H1 (cell line): ENCODE data around the gene TMPRSS9. TPM values are rescaled to one million over a fixed set of nuclear protein-coding genes. Genes with fewer than 3 reads are reported as not detected.

Experiments used
- CTCF ChIA-PET: fragments of 300-600 bp; sonication (Branson Sonifier 250); formaldehyde crosslinking; loops from one replicate; lab custom pipeline; 2021; ENCODE audit not compliant: partially characterized antibody; lab: Charles Lee
- POLR2A ChIA-PET: fragments of 300-600 bp; sonication (Branson Sonifier 250); formaldehyde crosslinking; loops from one replicate; lab custom pipeline; 2021; ENCODE audit warnings: inconsistent platforms; ENCODE audit not compliant: partially characterized antibody; lab: Charles Lee
- DNase-seq, 2 experiments: peaks; one replicate each; pipeline versions ENCODE4 v3.0.0 to v3.0.0-alpha.2; 2010 to 2022; ENCODE audit warnings: low spot score in 2 of 2, low read depth in 1 of 2, mixed read lengths in 1 of 2
- FAIRE-seq: peaks from 2 replicates; lab custom pipeline; 2011; peaks lifted over from hg19 to GRCh38; lab: Jason Lieb, UNC
- H2AFZ ChIP-seq: 2 replicates; pipeline ENCODE4 v1.8.1; 2012; ENCODE audit warnings: low read length, inconsistent platforms
- H2AK5ac ChIP-seq: 2 replicates; pipeline ENCODE4 v1.6.1; 2013; ENCODE audit warnings: low read depth, low read length
- H2BK120ac ChIP-seq: replicated peaks from 2 replicates; pipeline ENCODE3; 2013; ENCODE audit warnings: low read depth, low read length, inconsistent platforms
- H2BK12ac ChIP-seq: 2 replicates; pipeline ENCODE4 v1.6.1; 2013; ENCODE audit warnings: low read depth, low read length
- H2BK15ac ChIP-seq: 2 replicates; pipeline ENCODE4 v1.6.1; 2013; ENCODE audit warnings: low read length
- H2BK20ac ChIP-seq: 2 replicates; pipeline ENCODE4 v1.6.1; 2013; ENCODE audit warnings: low read length
- H2BK5ac ChIP-seq: 2 replicates; pipeline ENCODE4 v1.6.1; 2013; ENCODE audit warnings: low read depth, low read length
- H3K14ac ChIP-seq: 2 replicates; pipeline ENCODE4 v1.6.1; 2013; ENCODE audit warnings: inconsistent platforms; ENCODE audit not compliant: insufficient read length
- H3K18ac ChIP-seq: 2 replicates; pipeline ENCODE4 v1.6.1; 2013; ENCODE audit warnings: low read length; ENCODE audit errors: extremely low read depth
- H3K23ac ChIP-seq: 2 replicates; pipeline ENCODE4 v1.6.1; 2013; ENCODE audit warnings: inconsistent platforms; ENCODE audit not compliant: insufficient read length
- H3K23me2 ChIP-seq: 2 replicates; pipeline ENCODE4 v1.6.1; 2013; ENCODE audit warnings: low read depth, low read length
- H3K27ac ChIP-seq: 2 replicates; pipeline ENCODE4 v1.6.1; 2011; ENCODE audit warnings: low read depth, low read length, inconsistent platforms
- H3K27me3 ChIP-seq, 4 experiments: replicated peaks in 1 of 4; 1 replicate in 1 of 4; 2 replicates in 3 of 4; pipeline versions ENCODE4 v1.6.1 to v1.8.1; 2011 to 2013; ENCODE audit warnings: low read length in 3 of 4, mild to moderate bottlenecking in 3 of 4, inconsistent platforms in 2 of 4, mixed read lengths in 2 of 4, moderate library complexity in 1 of 4; ENCODE audit not compliant: control insufficient read depth in 3 of 4, insufficient read depth in 3 of 4; ENCODE audit errors: extremely low read depth in 1 of 4
- H3K36me3 ChIP-seq, 4 experiments: 2 replicates each; pipeline versions ENCODE4 v1.6.1 to v1.8.1; 2011 to 2013; ENCODE audit warnings: mild to moderate bottlenecking in 4 of 4, low read length in 3 of 4, moderate library complexity in 2 of 4, control low read depth in 1 of 4, inconsistent platforms in 1 of 4; ENCODE audit not compliant: insufficient read depth in 4 of 4, control insufficient read depth in 2 of 4
- H3K4ac ChIP-seq: replicated peaks from 2 replicates; pipeline ENCODE3; 2013; ENCODE audit warnings: low read length, low read depth, mixed read lengths, inconsistent platforms; ENCODE audit not compliant: insufficient read length
- H3K4me1 ChIP-seq, 4 experiments: replicated peaks in 1 of 4; 1 replicate in 1 of 4; 2 replicates in 3 of 4; pipeline versions ENCODE4 v1.6.1 to v1.8.1; 2011 to 2013; ENCODE audit warnings: low read length in 3 of 4, inconsistent platforms in 2 of 4, mixed read lengths in 1 of 4; ENCODE audit not compliant: insufficient read depth in 4 of 4, control insufficient read depth in 3 of 4
- H3K4me2 ChIP-seq, 2 experiments: 2 replicates each; pipeline versions ENCODE4 v1.6.1 to v1.8.1; 2011 to 2013; ENCODE audit warnings: low read depth in 2 of 2, low read length in 2 of 2, control low read depth in 1 of 2, inconsistent platforms in 1 of 2, mild to moderate bottlenecking in 1 of 2; ENCODE audit not compliant: insufficient read depth in 1 of 2
- H3K4me3 ChIP-seq, 4 experiments: fragments of 200-600, 300-600 bp in 1 of 4; sonication (generic), shearing (Covaris generic), sonication (Bioruptor Twin) in 1 of 4; 2 replicates each; pipeline versions ENCODE4 v1.5.1 to v1.8.1; 2011 to 2016; ENCODE audit warnings: low read length in 4 of 4, low read depth in 3 of 4, control low read depth in 2 of 4, inconsistent platforms in 2 of 4, mild to moderate bottlenecking in 2 of 4, mixed read lengths in 1 of 4, moderate library complexity in 1 of 4; ENCODE audit not compliant: insufficient read depth in 2 of 4; ENCODE audit errors: extremely low read depth in 1 of 4
- H3K56ac ChIP-seq: replicated peaks from 2 replicates; pipeline ENCODE3; 2013; ENCODE audit warnings: low read depth, mild to moderate bottlenecking, mixed read lengths, low read length, inconsistent platforms; ENCODE audit not compliant: insufficient read length
- H3K79me1 ChIP-seq: 2 replicates; pipeline ENCODE4 v1.6.1; 2013; ENCODE audit warnings: low read depth, low read length, control low read depth
- H3K79me2 ChIP-seq, 2 experiments: 2 replicates each; pipeline versions ENCODE4 v1.6.1 to v1.8.1; 2012 to 2013; ENCODE audit warnings: low read length in 2 of 2, mild to moderate bottlenecking in 2 of 2, inconsistent platforms in 1 of 2; ENCODE audit not compliant: insufficient read depth in 2 of 2, control insufficient read depth in 1 of 2
- H3K9ac ChIP-seq, 4 experiments: replicated peaks in 1 of 4; 1 replicate in 1 of 4; 2 replicates in 3 of 4; pipeline versions ENCODE4 v1.6.1 to v1.8.1; 2011 to 2013; ENCODE audit warnings: low read depth in 3 of 4, low read length in 3 of 4, control low read depth in 2 of 4, mild to moderate bottlenecking in 2 of 4, moderate library complexity in 2 of 4, inconsistent platforms in 1 of 4; ENCODE audit errors: extremely low read depth in 1 of 4
- H3K9me3 ChIP-seq, 2 experiments: 2 replicates each; pipeline versions ENCODE4 v1.6.1 to v1.8.1; 2012 to 2013; ENCODE audit warnings: mild to moderate bottlenecking in 2 of 2, moderate library complexity in 2 of 2, control low read depth in 1 of 2, inconsistent platforms in 1 of 2, low read depth in 1 of 2, low read length in 1 of 2, mixed read lengths in 1 of 2; ENCODE audit not compliant: insufficient read depth in 2 of 2
- H4K20me1 ChIP-seq, 2 experiments: replicated peaks in 1 of 2; 2 replicates each; pipeline versions ENCODE3 to v1.8.1; 2011 to 2013; ENCODE audit warnings: inconsistent platforms in 2 of 2, low read length in 2 of 2, mild to moderate bottlenecking in 1 of 2; ENCODE audit not compliant: insufficient read depth in 2 of 2, control insufficient read depth in 1 of 2
- H4K5ac ChIP-seq: 2 replicates; pipeline ENCODE4 v1.6.1; 2013; ENCODE audit warnings: low read length, low read depth, mixed read lengths, inconsistent platforms; ENCODE audit not compliant: insufficient read length
- H4K8ac ChIP-seq: 2 replicates; pipeline ENCODE4 v1.8.0; 2013; ENCODE audit warnings: mild to moderate bottlenecking, moderate library complexity, low read length, inconsistent platforms; ENCODE audit not compliant: insufficient read depth; ENCODE audit errors: extremely low read depth
- H4K91ac ChIP-seq: replicated peaks from 2 replicates; pipeline ENCODE3; 2013; ENCODE audit warnings: low read length, mixed read lengths, inconsistent platforms; ENCODE audit not compliant: insufficient read length
- CEBPB ChIP-seq: IDR thresholded peaks from 2 replicates; pipeline ENCODE4 v1.6.1; 2012; ENCODE audit warnings: low read depth, low read length
- EZH2 ChIP-seq: fragments of 200-600 bp; sonication (generic); IDR thresholded peaks from 2 replicates; pipeline ENCODE4 v1.7.1; 2012; ENCODE audit warnings: low read depth, mild to moderate bottlenecking, moderate library complexity, low read length, inconsistent platforms; ENCODE audit not compliant: severe bottlenecking
- GTF2F1 ChIP-seq: IDR thresholded peaks from 2 replicates; pipeline ENCODE4 v1.6.1; 2012; ENCODE audit warnings: low read depth, low read length, improper control_type of control experiment, borderline replicate concordance
- HDAC2 ChIP-seq, 2 experiments: fragments of 300-600 bp in 1 of 2; sonication (generic) in 1 of 2; IDR thresholded peaks; 2 replicates each; pipeline ENCODE4 v1.6.1; 2011 to 2012; ENCODE audit warnings: low read depth in 2 of 2, low read length in 2 of 2, mild to moderate bottlenecking in 2 of 2, moderate library complexity in 2 of 2, borderline replicate concordance in 1 of 2, inconsistent platforms in 1 of 2
- JUND ChIP-seq: IDR thresholded peaks from 2 replicates; pipeline ENCODE4 v1.6.1; 2011; ENCODE audit warnings: mild to moderate bottlenecking, improper control_type of control experiment, low read length
- KDM5A ChIP-seq: fragments of 200-600 bp; IDR thresholded peaks from 2 replicates; pipeline ENCODE4 v1.7.1; 2012; ENCODE audit warnings: mild to moderate bottlenecking, low read length, inconsistent platforms, mixed read lengths
- MAX ChIP-seq: IDR thresholded peaks from 2 replicates; pipeline ENCODE4 v1.6.1; 2012; ENCODE audit warnings: inconsistent platforms
- RXRA ChIP-seq: IDR thresholded peaks from 2 replicates; pipeline ENCODE4 v1.6.1; 2011; ENCODE audit warnings: low read depth, mild to moderate bottlenecking, low read length, moderate library complexity; ENCODE audit not compliant: insufficient read depth
- SAP30 ChIP-seq: fragments of 300-600 bp; sonication (generic); IDR thresholded peaks from 2 replicates; pipeline ENCODE4 v1.7.1; 2012; ENCODE audit warnings: low read length, moderate library complexity, mild to moderate bottlenecking, inconsistent platforms; ENCODE audit not compliant: insufficient read depth, insufficient replicate concordance
- SIN3A ChIP-seq, 2 experiments: IDR thresholded peaks in 1 of 2; conservative IDR thresholded peaks in 1 of 2; 2 replicates each; pipeline ENCODE4 v1.6.1; 2011 to 2012; ENCODE audit warnings: low read length in 2 of 2, improper control_type of control experiment in 1 of 2, low read depth in 1 of 2, mild to moderate bottlenecking in 1 of 2
- TAF7 ChIP-seq: optimal IDR thresholded peaks from 2 replicates; pipeline ENCODE3; 2011; ENCODE audit warnings: low read depth, mild to moderate bottlenecking, inconsistent platforms, low read length, moderate library complexity, borderline replicate concordance
- TCF12 ChIP-seq: IDR thresholded peaks from 2 replicates; pipeline ENCODE4 v1.6.1; 2011; ENCODE audit warnings: low read depth, mild to moderate bottlenecking, low read length
- ZNF274 ChIP-seq: IDR thresholded peaks from 2 replicates; pipeline ENCODE4 v1.7.0; 2012; ENCODE audit warnings: low read length, borderline replicate concordance; ENCODE audit errors: extremely low read depth
- WGBS, 2 experiments: shearing (Covaris generic) in 1 of 2; methylation state at CpG; one replicate each; pipeline versions ENCODE4 v1.1.6 to v1.1.7; 2013 to 2015; ENCODE audit warnings: low lambda C conversion rate in 2 of 2, mixed read lengths in 2 of 2, inconsistent platforms in 1 of 2, low coverage in 1 of 2, missing lambda C conversion rate in 1 of 2; ENCODE audit not compliant: insufficient replicate concordance in 2 of 2, insufficient coverage in 1 of 2, insufficient read length in 1 of 2; ENCODE audit errors: extremely low coverage in 1 of 2, missing lambda C conversion rate in 1 of 2; 5-methylcytosine and 5-hydroxymethylcytosine counted together
- polyA plus RNA-seq, 7 experiments: library from polyadenylated mRNA; depleted of rRNA in 3 of 7; stranded (reverse) in 5 of 7; unstranded in 2 of 7; fragments of >200 nt in 5 of 7; fragments of 200-250 nt in 2 of 7; gene quantifications; 1 replicate in 5 of 7; 2 replicates in 1 of 7; 4 replicates in 1 of 7; pipeline versions ENCODE4 v1.2.1 to v1.2.3, GENCODE V29; 2011 to 2013; ENCODE audit warnings: missing spikeins in 2 of 7, mixed read lengths in 2 of 7
- total RNA-seq: library from RNA; stranded (reverse); fragmentation: NEBNext Ultra II Directional; extraction: Animal tissue kit (Norgen Biotek cat#: 25700); gene quantifications from 2 replicates; pipeline ENCODE4 v1.2.1, GENCODE V29; 2021

TMPRSS9 gene
- total and polyA plus RNA-seq, 2 of the 8 experiments (the other 6 are each of a cell fraction or from before 2014, with no cell fraction given): 0.15 to 0.19 TPM

GRCh38 chr19:2408247-2408646 lies 48.2 kb downstream of the TMPRSS9 start:
- POLR2A ChIA-PET: interaction anchor here (1.1 to 2.6 kb wide), 5 partner anchors 8 to 155 kb away, joined by 3 to 11 read pairs (median 7); partner anchors contain the start of gene TIMM13
- H3K4me3 ChIP-seq: no peak overlapping the region
- TF ChIP-seq MAX (no peak), RXRA (no peak), SAP30 (no peak), GTF2F1 (no peak), KDM5A (no peak), TAF7 (no peak), SIN3A (conservative IDR thresholded peaks at IDR 0.05 in 1 of 2, IDR thresholded peaks at IDR 0.05 in 1 of 2; ENCODE audit: low read depth in 1 of 2, low read length in 2 of 2) (no peak), JUND (no peak), ZNF274 (no peak), EZH2 (no peak), TCF12 (no peak), CEBPB (no peak), HDAC2 (IDR thresholded peaks at IDR 0.05; ENCODE audit: borderline replicate concordance in 1 of 2, low read depth in 2 of 2, low read length in 2 of 2) (no peak)

More at GRCh38 chr19:2408247-2408646, 48.2 kb downstream of the TMPRSS9 start:
- Histone ChIP-seq H3K23ac (no peak overlapping the region), H4K20me1 (no peaks in the 10 kb centered on the region), H3K79me1 (no peaks in the 10 kb centered on the region), H3K9ac (no peak overlapping the region), H3K18ac (no peak overlapping the region), H4K5ac (no peak overlapping the region), H3K27ac (no peak overlapping the region), H2AFZ (no peak overlapping the region), H4K8ac (no peak overlapping the region), H3K23me2 (no peaks in the 10 kb centered on the region), H2AK5ac (no peak overlapping the region), H2BK15ac (no peak overlapping the region), H3K14ac (no peak overlapping the region), H2BK5ac (no peak overlapping the region), H2BK12ac (no peak overlapping the region), H4K91ac (no peak overlapping the region), H2BK20ac (no peak overlapping the region), H3K36me3 (no peaks in the 10 kb centered on the region), H3K79me2 (no peaks in the 10 kb centered on the region), H3K56ac (no peak overlapping the region), H3K4me1 (no peaks in the 10 kb centered on the region), H3K27me3 (peaks cover 0 to 2% (median 0%) of the 10 kb centered on the region in 4 experiments; a peak in 3 of 7 replicates), H2BK120ac (no peak overlapping the region), H3K4me2 (no peak overlapping the region), H3K9me3 (peaks cover 0 to 6% of the 10 kb centered on the region in 2 experiments; a peak in 1 of 4 replicates), H3K4ac (no peak overlapping the region)
- no peak for DNase-seq
- CTCF ChIA-PET: interaction anchor here (0.8 to 1.3 kb wide), 2 partner anchors 23 to 202 kb away, joined by 3 read pairs; no protein-coding TSS in a partner anchor
- FAIRE-seq: no peak
- WGBS, 2 experiments: 89% methylated on average over 25 of the region's 25 CpGs; no CpG with 5 or more reads in 1 of the 2 experiments
